ENCODE data around the gene ATG9B. TPM values are rescaled to one million over a fixed set of nuclear protein-coding genes. Genes with fewer than 3 reads are reported as not detected.
A peak's percentile ranks its signal among the peaks of the same experiment; 100 is the strongest.

Gene ATG9B
- total and polyA plus RNA-seq, 10 donors, result 0.66 to 3.8 (median 2.4) TPM

GRCh38 chr7:151056666-151057505 lies 32.6 kb upstream of the ATG9B start:
- H3K4me1 ChIP-seq, result peaks cover 15 to 72% (median 53%) of the 10 kb centered on the region in 6 donors
- H3K27ac ChIP-seq, result peak overlapping the region in 4 of 8 donors; percentile 3 to 94 (median 92)
- TF ChIP-seq POLR2A (IDR thresholded peaks at IDR 0.05) (no peak), POLR2AphosphoS5 (IDR thresholded peaks at IDR 0.05) (no peak), CTCF (IDR thresholded peaks at IDR 0.05 in 8 of 11, conservative IDR thresholded peaks at IDR 0.05 in 3 of 11) (no peak)
- intact Hi-C loops (cut with DNase I; ENCODE audit: low total_unique reads), result no loop called here
- H3K4me3 ChIP-seq, result peak overlapping the region; percentile 67 to 99 (median 87)
- H3K36me3 ChIP-seq, result peaks cover 0 to 35% (median 0%) of the 10 kb centered on the region in 6 donors
- peak; percentile 85 for DNase-seq
- WGBS, 5 donors, result 51 to 56% (median 53%) methylated on average over 29 of the region's 29 CpGs
- no peaks in the 10 kb centered on the region for H3K9me3 ChIP-seq
- H3K27me3 ChIP-seq (replicated peaks in 1 of 7), result peaks cover 0 to 9% (median 0%) of the 10 kb centered on the region in 7 donors

GRCh38 chr7:151056283-151056665 lies 32.0 kb upstream of the ATG9B start:
- 87 to 99% (median 92%) methylated on average over 6 of the region's 6 CpGs for WGBS, 5 donors
- intact Hi-C loops (cut with DNase I; ENCODE audit: low total_unique reads), result no loop called here
- Histone ChIP-seq H3K36me3 (peaks cover 0 to 32% (median 0%) of the 10 kb centered on the region in 6 donors), H3K4me1 (peaks cover 14 to 72% (median 49%) of the 10 kb centered on the region in 6 donors), H3K4me3 (no peak overlapping the region), H3K27ac (no peak overlapping the region), H3K27me3 (replicated peaks in 1 of 7) (peaks cover 0 to 15% (median under 1%) of the 10 kb centered on the region in 7 donors), H3K9me3 (no peaks in the 10 kb centered on the region)
- TF ChIP-seq CTCF (IDR thresholded peaks at IDR 0.05 in 8 of 11, conservative IDR thresholded peaks at IDR 0.05 in 3 of 11), result no peak
- TF ChIP-seq POLR2AphosphoS5 (IDR thresholded peaks at IDR 0.05), result no peak
- DNase-seq, result no peak

- no peak for DNase-seq
- H3K9me3 ChIP-seq, result no peaks in the 10 kb centered on the region
- peaks cover 0 to 32% (median 0%) of the 10 kb centered on the region in 6 donors for H3K36me3 ChIP-seq
- intact Hi-C loops (cut with DNase I; ENCODE audit: low total_unique reads), result no loop called here
- peak overlapping the region in 2 of 8 donors; percentile 9 to 37 for H3K27ac ChIP-seq
- TF ChIP-seq CTCF (IDR thresholded peaks at IDR 0.05 in 8 of 11, conservative IDR thresholded peaks at IDR 0.05 in 3 of 11) (no peak), POLR2A (IDR thresholded peaks at IDR 0.05) (no peak), POLR2AphosphoS5 (IDR thresholded peaks at IDR 0.05) (no peak)
- H3K27me3 ChIP-seq (replicated peaks in 1 of 7), result peaks cover 0 to 34% (median 13%) of the 10 kb centered on the region in 7 donors
- WGBS, 5 donors, result 87 to 95% (median 94%) methylated on average over 7 to 8 of the region's 8 CpGs
- no peak overlapping the region for H3K4me3 ChIP-seq
- H3K4me1 ChIP-seq, result peaks cover 3 to 59% (median 37%) of the 10 kb centered on the region in 6 donors
Measured at GRCh38 chr7:151053751-151054150, 29.5 kb upstream of the ATG9B start.

GRCh38 chr7:151053096-151053495 lies 28.8 kb upstream of the ATG9B start:
- Histone ChIP-seq H3K4me3 (no peak overlapping the region), H3K27ac (peak overlapping the region in 2 of 8 donors; percentile 9 to 37), H3K36me3 (peaks cover 0 to 32% (median 0%) of the 10 kb centered on the region in 6 donors), H3K27me3 (replicated peaks in 1 of 7) (peaks cover 0 to 34% (median 13%) of the 10 kb centered on the region in 7 donors), H3K4me1 (peaks cover 0 to 52% (median 31%) of the 10 kb centered on the region in 6 donors), H3K9me3 (no peaks in the 10 kb centered on the region)
- intact Hi-C loops (cut with DNase I; ENCODE audit: low total_unique reads), result no loop called here
- 37 to 54% (median 45%) methylated on average over 4 of the region's 4 CpGs for WGBS, 5 donors
- no peak for DNase-seq
- TF ChIP-seq POLR2AphosphoS5 (IDR thresholded peaks at IDR 0.05) (no peak), POLR2A (IDR thresholded peaks at IDR 0.05) (no peak), CTCF (IDR thresholded peaks at IDR 0.05 in 8 of 11, conservative IDR thresholded peaks at IDR 0.05 in 3 of 11) (no peak)
